NCI-H748 treated with DMSO at 0.1 percent for 48 hours (cell line): ENCODE measurements around the gene PXN.

Experiments
- DNase-seq: peaks from one replicate; lab custom pipeline; 2025; lab: John Stamatoyannopoulos, UW

The PXN gene

GRCh38 chr12:120265473-120266179 is at the start of gene PXN:
Gene PXN, minus strand, starts transcription at chr12:120265730. Its CDS starts 101 bp downstream, at chr12:120265629.
- DNase-seq: peak; percentile 66

GRCh38 chr12:120314220-120314619 is 48.7 kb upstream of the PXN start:
- no peak for DNase-seq

GRCh38 chr12:120301962-120302815 is 36.7 kb upstream of the PXN start, which contains the start of gene SIRT4:
Gene SIRT4, plus strand, starts transcription at chr12:120302321. Its CDS starts 1,241 bp downstream, at chr12:120303562.
- peak; percentile 90 for DNase-seq

- DNase-seq: peak; percentile 94
Measured at GRCh38 chr12:120292661-120293531, 27.4 kb upstream of the PXN start, which contains the start of gene RNU4-1. Gene RNU4-1, minus strand, starts transcription at chr12:120293237.

- no peak for DNase-seq
Measured at GRCh38 chr12:120292411-120292660, 26.8 kb upstream of the PXN start.

GRCh38 chr12:120290609-120291305 is 25.2 kb upstream of the PXN start:
- DNase-seq: peak; percentile 36

- DNase-seq: no peak
Measured at GRCh38 chr12:120287491-120287890, 22.0 kb upstream of the PXN start.

- DNase-seq: no peak
Measured at GRCh38 chr12:120286768-120287490, 21.4 kb upstream of the PXN start.

GRCh38 chr12:120284381-120284780 is 18.9 kb upstream of the PXN start:
- no peak for DNase-seq

GRCh38 chr12:120283318-120283717 is 17.8 kb upstream of the PXN start:
- no peak for DNase-seq

- no peak for DNase-seq
Measured at GRCh38 chr12:120278137-120279069, 12.9 kb upstream of the PXN start.

- DNase-seq: no peak
Measured at GRCh38 chr12:120276734-120277133, 11.2 kb upstream of the PXN start.

GRCh38 chr12:120267736-120268135 is 2.2 kb upstream of the PXN start:
- DNase-seq: no peak

GRCh38 chr12:120266180-120266870 is 795 bp upstream of the PXN start:
- no peak for DNase-seq

GRCh38 chr12:120264904-120265472 is 542 bp downstream of the PXN start:
- no peak for DNase-seq

- no peak for DNase-seq
Measured at GRCh38 chr12:120264086-120264903, 1.2 kb downstream of the PXN start.

- no peak for DNase-seq
Measured at GRCh38 chr12:120263748-120264085, 1.8 kb downstream of the PXN start.
